Measurements from ENCODE around the gene PDE3B. TPM values are rescaled to one million over a fixed set of nuclear protein-coding genes. Genes with fewer than 3 reads are reported as not detected.
"Not testable (repeated sequence)": the region's sequence is repeated elsewhere in the genome, so short reads cannot be mapped to it uniquely, and the experiment has no call there.

Gene PDE3B
- total and polyA plus RNA-seq, 7 donors: 0.11 to 0.59 (median 0.30) TPM

DNA sequence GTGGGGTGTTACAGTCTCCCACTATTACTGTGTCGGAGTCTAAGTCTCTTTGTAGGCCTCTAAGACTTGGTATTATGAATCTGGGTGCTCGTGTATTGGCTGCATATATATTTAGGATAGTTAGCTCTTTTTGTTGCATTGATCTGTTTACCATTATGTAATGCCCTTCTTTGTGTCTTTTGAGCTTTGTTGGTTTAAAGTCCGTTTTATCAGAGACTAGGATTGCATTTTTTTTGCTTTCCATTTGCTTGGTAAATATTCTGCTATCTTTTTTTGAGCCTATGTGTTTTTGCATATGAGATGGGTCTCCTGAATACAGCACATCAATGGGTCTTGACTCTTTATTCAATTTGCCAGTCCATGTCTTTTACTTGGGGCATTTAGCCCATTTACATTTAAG lies 97.6 kb downstream of the PDE3B start:
- Histone ChIP-seq H3K9me3 (no peaks in the 10 kb centered on the region), H3K27ac (no peak overlapping the region), H3K4me3 (no peak overlapping the region), H3K27me3 (ENCODE audit: insufficient read depth in 3 of 3, low read length in 2 of 3) (no peaks in the 10 kb centered on the region), H3K4me1 (no peaks in the 10 kb centered on the region), H3K36me3 (ENCODE audit: insufficient read depth in 1 of 2, low read depth in 1 of 2) (no peaks in the 10 kb centered on the region)
- intact Hi-C loops (cut with DNase I): no loop called here
- TF ChIP-seq, protein P1, sequence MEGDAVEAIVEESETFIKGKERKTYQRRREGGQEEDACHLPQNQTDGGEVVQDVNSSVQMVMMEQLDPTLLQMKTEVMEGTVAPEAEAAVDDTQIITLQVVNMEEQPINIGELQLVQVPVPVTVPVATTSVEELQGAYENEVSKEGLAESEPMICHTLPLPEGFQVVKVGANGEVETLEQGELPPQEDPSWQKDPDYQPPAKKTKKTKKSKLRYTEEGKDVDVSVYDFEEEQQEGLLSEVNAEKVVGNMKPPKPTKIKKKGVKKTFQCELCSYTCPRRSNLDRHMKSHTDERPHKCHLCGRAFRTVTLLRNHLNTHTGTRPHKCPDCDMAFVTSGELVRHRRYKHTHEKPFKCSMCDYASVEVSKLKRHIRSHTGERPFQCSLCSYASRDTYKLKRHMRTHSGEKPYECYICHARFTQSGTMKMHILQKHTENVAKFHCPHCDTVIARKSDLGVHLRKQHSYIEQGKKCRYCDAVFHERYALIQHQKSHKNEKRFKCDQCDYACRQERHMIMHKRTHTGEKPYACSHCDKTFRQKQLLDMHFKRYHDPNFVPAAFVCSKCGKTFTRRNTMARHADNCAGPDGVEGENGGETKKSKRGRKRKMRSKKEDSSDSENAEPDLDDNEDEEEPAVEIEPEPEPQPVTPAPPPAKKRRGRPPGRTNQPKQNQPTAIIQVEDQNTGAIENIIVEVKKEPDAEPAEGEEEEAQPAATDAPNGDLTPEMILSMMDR (IDR thresholded peaks at IDR 0.05): no peak
- ATAC-seq (no peak), DNase-seq (no peak)
- 81 to 85% (median 84%) methylated on average over 3 of the region's 3 CpGs for WGBS, 3 donors

DNA sequence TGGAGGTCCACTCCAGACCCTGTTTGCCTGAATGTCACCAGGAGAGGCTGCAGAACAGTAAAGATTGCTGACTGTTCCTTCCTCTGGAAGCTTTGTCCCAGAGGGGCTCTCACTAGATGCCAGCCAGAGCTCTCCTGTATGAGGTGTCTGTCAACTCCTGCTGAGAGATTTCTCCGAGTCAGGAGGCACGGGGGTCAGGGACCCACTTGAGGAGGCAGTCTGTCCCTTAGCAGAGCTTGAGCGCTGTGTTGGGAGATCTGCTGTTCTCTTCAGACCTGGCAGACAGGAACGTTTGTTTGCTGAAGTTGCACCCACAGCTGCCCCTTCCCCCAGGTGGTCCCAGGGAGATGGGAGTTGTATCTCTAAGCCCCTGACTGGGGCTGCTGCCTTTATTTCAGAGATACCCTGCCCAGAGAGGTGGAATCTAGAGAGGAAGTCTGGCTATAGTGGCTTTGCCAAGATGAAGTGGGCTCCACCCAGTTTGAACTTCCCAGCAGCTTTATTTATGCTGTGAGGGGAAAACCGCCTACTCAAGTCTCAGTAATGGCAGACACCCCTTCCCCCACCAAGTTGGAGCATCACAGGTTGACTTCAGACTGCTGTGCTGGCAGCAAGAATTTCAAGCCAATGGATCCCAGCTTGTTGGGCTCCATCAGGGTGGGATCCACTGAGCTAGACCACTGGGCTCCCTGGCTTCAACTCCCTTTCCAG lies 99.4 kb downstream of the PDE3B start:
- Histone ChIP-seq H3K27ac (no peak overlapping the region), H3K36me3 (ENCODE audit: insufficient read depth in 1 of 2, low read depth in 1 of 2) (no peaks in the 10 kb centered on the region), H3K4me3 (no peak overlapping the region), H3K27me3 (ENCODE audit: insufficient read depth in 3 of 3, low read length in 2 of 3) (no peaks in the 10 kb centered on the region), H3K9me3 (no peaks in the 10 kb centered on the region), H3K4me1 (no peaks in the 10 kb centered on the region)
- intact Hi-C loops (cut with DNase I): no loop called here
- no peak for DNase-seq
- 71 to 80% (median 75%) methylated on average over 5 of the region's 5 CpGs for WGBS, 3 donors
- ATAC-seq: no peak
- TF ChIP-seq, protein P1 (IDR thresholded peaks at IDR 0.05): no peak

DNA sequence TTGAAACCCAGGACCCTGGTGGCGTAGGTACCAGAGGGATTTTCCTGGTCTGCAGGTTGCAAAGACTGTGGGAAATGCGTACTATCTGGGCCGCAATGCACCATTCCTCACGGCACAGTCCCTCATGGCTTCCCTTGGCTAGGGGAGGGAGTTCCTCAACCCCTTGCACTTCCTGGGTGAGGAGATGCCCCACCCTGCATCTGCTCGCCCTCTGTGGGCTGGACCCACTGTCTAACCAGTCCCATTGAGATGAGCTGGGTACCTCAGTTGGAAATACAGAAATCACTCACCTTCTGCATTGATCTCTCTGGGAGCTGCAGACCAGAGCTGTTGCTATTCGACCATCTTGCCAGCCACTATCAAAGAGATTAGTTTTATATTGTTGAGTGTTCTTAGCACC lies 100.1 kb downstream of the PDE3B start:
- H3K4me3 ChIP-seq; DNase-seq; ATAC-seq; H3K27me3 ChIP-seq (ENCODE audit: insufficient read depth in 3 of 3, low read length in 2 of 3); H3K4me1 ChIP-seq; H3K27ac ChIP-seq; H3K36me3 ChIP-seq (ENCODE audit: insufficient read depth in 1 of 2, low read depth in 1 of 2); H3K9me3 ChIP-seq; intact Hi-C loops (cut with DNase I): not testable (repeated sequence)
- 93 to 98% (median 96%) methylated on average over 6 of the region's 6 CpGs for WGBS, 3 donors

DNA sequence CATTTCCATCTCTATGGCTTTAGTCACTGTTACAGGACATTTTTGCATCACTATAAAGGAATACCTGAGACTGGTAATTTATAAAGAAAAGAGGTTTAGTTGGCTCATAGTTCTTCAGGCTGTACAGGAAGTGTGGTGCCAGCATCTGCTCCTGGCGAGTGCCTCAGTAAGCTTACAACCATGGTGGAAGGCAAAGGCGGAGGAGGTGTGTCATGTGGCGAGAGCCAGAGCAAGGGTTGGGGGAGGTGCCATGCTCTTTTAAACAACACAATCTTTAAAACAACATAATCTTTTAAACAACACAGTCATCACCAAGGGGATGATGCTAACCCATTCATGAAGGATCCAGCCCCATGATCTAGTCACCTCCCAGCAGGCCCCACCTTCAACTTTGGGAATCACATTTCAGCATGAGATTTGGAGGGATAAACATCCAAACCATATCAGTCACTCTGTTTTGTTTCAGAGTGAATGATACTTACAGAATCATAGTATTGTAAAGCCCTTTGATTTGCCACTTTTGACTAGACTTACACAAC lies 103.3 kb downstream of the PDE3B start:
- Histone ChIP-seq H3K36me3 (ENCODE audit: insufficient read depth in 1 of 2, low read depth in 1 of 2) (no peaks in the 10 kb centered on the region), H3K9me3 (no peaks in the 10 kb centered on the region), H3K4me3 (no peak overlapping the region), H3K4me1 (no peaks in the 10 kb centered on the region), H3K27ac (no peak overlapping the region), H3K27me3 (ENCODE audit: insufficient read depth in 3 of 3, low read length in 2 of 3) (no peaks in the 10 kb centered on the region)
- WGBS, 3 donors: 82 to 91% (median 86%) methylated on average over 3 of the region's 3 CpGs
- intact Hi-C loops (cut with DNase I): no loop called here
- ATAC-seq: no peak
- TF ChIP-seq, protein P1 (IDR thresholded peaks at IDR 0.05): no peak
- DNase-seq: no peak

DNA sequence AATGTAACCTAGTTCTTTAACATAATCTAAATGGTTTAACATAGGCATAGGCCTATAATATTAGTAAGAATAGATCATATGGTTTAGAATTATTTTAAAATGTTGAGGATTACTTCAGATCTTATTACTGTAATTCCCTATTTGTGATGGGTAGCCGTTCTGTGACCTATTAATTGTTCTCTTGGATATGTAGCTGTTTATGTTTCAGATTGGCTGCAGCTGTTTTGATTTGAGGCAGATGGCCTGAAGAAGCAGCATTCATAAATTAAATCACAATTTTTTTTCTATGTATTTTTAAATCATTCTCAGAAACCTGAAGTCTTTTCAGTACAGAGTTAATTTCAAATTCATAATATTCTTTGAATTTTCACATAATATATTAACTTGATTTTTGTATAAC lies 104.5 kb downstream of the PDE3B start:
- Histone ChIP-seq H3K9me3 (no peaks in the 10 kb centered on the region), H3K36me3 (ENCODE audit: insufficient read depth in 1 of 2, low read depth in 1 of 2) (no peaks in the 10 kb centered on the region), H3K4me3 (no peak overlapping the region), H3K27me3 (ENCODE audit: insufficient read depth in 3 of 3, low read length in 2 of 3) (no peaks in the 10 kb centered on the region), H3K4me1 (no peaks in the 10 kb centered on the region), H3K27ac (no peak overlapping the region)
- TF ChIP-seq, protein P1 (IDR thresholded peaks at IDR 0.05): no peak
- no peak for ATAC-seq
- 11 to 41% (median 27%) methylated on average over 1 of the region's 1 CpG for WGBS, 3 donors
- no peak for DNase-seq
- intact Hi-C loops (cut with DNase I): no loop called here

All from psoas muscle (tissue), 8 donors.